K562 (cell line): ENCODE data around the gene AHNAK. TPM values are rescaled to one million over a fixed set of nuclear protein-coding genes. Genes with fewer than 3 reads are reported as not detected.
A peak's percentile ranks its signal among the peaks of the same experiment; 100 is the strongest.

Experiments
- ATAC-seq: fragments of 200-7000 bp; cut with Tn5 transposase; 3 replicates; pipeline ENCODE4 v1.9.1; 2020; ENCODE audit warnings: moderate library complexity
- BruUV-seq: library from RNA; stranded (reverse); fragments of 400-500 nt; replicated peaks from 2 replicates; lab custom pipeline; 2021; lab: Mats Ljungman, UMichigan
- CTCF ChIA-PET: fragments of 300-600 bp; formaldehyde crosslinking; extraction: SDS; loops from one replicate; lab custom pipeline; 2021; ENCODE audit warnings: low intra/inter-chr PET ratio; lab: Yijun Ruan, JAX
- POLR2A ChIA-PET: fragments of 300-600, 350-650 bp; sonication (Branson Sonifier 250); formaldehyde crosslinking; extraction: SDS; loops from one replicate; lab custom pipeline; 2021; ENCODE audit warnings: antibody characterized with exemption, inconsistent platforms; lab: Yijun Ruan, JAX
- DNase-seq, 4 experiments: peaks; one replicate each; pipeline versions ENCODE4 v3.0.0 to v3.0.0-alpha.2; 2011 to 2018; ENCODE audit warnings: low spot score in 3 of 4, mixed read lengths in 3 of 4; ENCODE audit errors: extremely low read depth in 1 of 4
- FAIRE-seq: peaks from 2 replicates; lab custom pipeline; 2011; peaks lifted over from hg19 to GRCh38; lab: Jason Lieb, UNC
- H2AFZ ChIP-seq: 2 replicates; pipeline ENCODE4 v1.6.0; 2011; ENCODE audit warnings: low read depth, low read length, control low read depth, inconsistent platforms
- H3K27ac ChIP-seq: fragments of 200-600 bp; 3 replicates; pipeline ENCODE4 v1.8.0; 2011; ENCODE audit warnings: low read depth, mild to moderate bottlenecking, control low read depth, inconsistent platforms, low read length, moderate library complexity, mixed read lengths; ENCODE audit errors: extremely low read depth
- H3K27me3 ChIP-seq, 2 experiments: fragments of 300-600 bp in 1 of 2; 2 replicates in 1 of 2; 3 replicates in 1 of 2; pipeline versions ENCODE4 v1.6.0 to v1.8.0; 2011; ENCODE audit warnings: inconsistent platforms in 2 of 2, low read length in 2 of 2, mild to moderate bottlenecking in 1 of 2, mixed read lengths in 1 of 2, moderate library complexity in 1 of 2; ENCODE audit not compliant: control insufficient read depth in 2 of 2, insufficient read depth in 2 of 2
- H3K36me3 ChIP-seq: fragments of 300-600 bp; 3 replicates; pipeline ENCODE4 v1.8.0; 2011; ENCODE audit warnings: mild to moderate bottlenecking, low read length, inconsistent platforms; ENCODE audit not compliant: control insufficient read depth, insufficient read depth
- H3K4me1 ChIP-seq, 2 experiments: fragments of 200-600 bp in 1 of 2; replicated peaks in 1 of 2; 2 replicates in 1 of 2; 3 replicates in 1 of 2; pipeline versions ENCODE4 v1.5.1 to v1.8.0; 2011; ENCODE audit warnings: inconsistent platforms in 2 of 2, low read length in 2 of 2, mild to moderate bottlenecking in 1 of 2, mixed read lengths in 1 of 2, moderate library complexity in 1 of 2; ENCODE audit not compliant: control insufficient read depth in 2 of 2, insufficient read depth in 2 of 2
- H3K4me2 ChIP-seq: 2 replicates; pipeline ENCODE4 v1.6.1; 2011; ENCODE audit warnings: low read length, control low read depth, inconsistent platforms, mixed read lengths; ENCODE audit not compliant: insufficient read depth
- H3K4me3 ChIP-seq: fragments of 200-600 bp; sonication (generic), shearing (Covaris generic); 2 replicates; pipeline ENCODE4 v1.5.1; 2016; ENCODE audit warnings: control low read depth, inconsistent platforms
- H3K79me2 ChIP-seq: fragments of 200-600 bp; 3 replicates; pipeline ENCODE4 v1.8.0; 2011; ENCODE audit warnings: low read length, inconsistent platforms; ENCODE audit not compliant: control insufficient read depth, insufficient read depth
- H3K9ac ChIP-seq, 2 experiments: 2 replicates each; pipeline versions ENCODE4 v1.6.0 to v1.6.1; 2011; ENCODE audit warnings: low read depth in 2 of 2, low read length in 2 of 2, control low read depth in 1 of 2, inconsistent platforms in 1 of 2, mild to moderate bottlenecking in 1 of 2, mixed read lengths in 1 of 2; ENCODE audit not compliant: insufficient read depth in 1 of 2
- H3K9me1 ChIP-seq: one replicate; pipeline ENCODE4 v1.6.0; 2011; ENCODE audit warnings: inconsistent platforms, mild to moderate bottlenecking, low read length, moderate library complexity; ENCODE audit not compliant: control insufficient read depth, insufficient read depth
- H3K9me3 ChIP-seq: replicated peaks from 2 replicates; pipeline ENCODE4 v1.5.1; 2011; ENCODE audit warnings: low read depth, low read length, inconsistent platforms; ENCODE audit not compliant: control insufficient read depth, insufficient read depth
- H4K20me1 ChIP-seq: replicated peaks from 2 replicates; pipeline ENCODE4 v1.6.1; 2011; ENCODE audit warnings: low read length, inconsistent platforms, mixed read lengths; ENCODE audit not compliant: control insufficient read depth, insufficient read depth
- FOSL1 ChIP-seq: fragments of 200-800 bp; sonication (Bioruptor generic); conservative IDR thresholded peaks from 2 replicates; pipeline ENCODE4 v1.6.1; 2016; ENCODE audit warnings: missing genetic modification characterization, missing compliant biosample characterization
- FOXK1 ChIP-seq: sonication (generic); formaldehyde crosslinking; IDR thresholded peaks from 2 replicates; pipeline ENCODE4 v1.8.0; 2022; ENCODE audit warnings: missing genetic modification reagents, mild to moderate bottlenecking, borderline replicate concordance
- NR2C2 ChIP-seq, 2 experiments: fragments of 200-800 bp in 1 of 2; sonication (Bioruptor generic) in 1 of 2; sonication (generic) in 1 of 2; formaldehyde crosslinking in 1 of 2; IDR thresholded peaks; 2 replicates each; pipeline versions ENCODE4 v1.6.1 to v1.8.0; 2016 to 2022; ENCODE audit warnings: mild to moderate bottlenecking in 1 of 2, missing compliant biosample characterization in 1 of 2, missing genetic modification characterization in 1 of 2, missing genetic modification reagents in 1 of 2
- XRCC5 ChIP-seq: fragments of 200-400 bp; formaldehyde crosslinking; IDR thresholded peaks from 2 replicates; pipeline ENCODE4 v1.6.1; 2017; ENCODE audit warnings: low read depth, mild to moderate bottlenecking, low read length
- ZBTB7A ChIP-seq: IDR thresholded peaks from 2 replicates; pipeline ENCODE4 v1.6.1; 2011; ENCODE audit warnings: low read depth, mild to moderate bottlenecking, low read length, moderate library complexity, borderline replicate concordance; ENCODE audit not compliant: control insufficient read depth
- ZNF253 ChIP-seq: fragments of 250-450 bp; sonication (Bioruptor Pico); conservative IDR thresholded peaks from 2 replicates; pipeline ENCODE4 v1.6.1; 2021; ENCODE audit warnings: mild to moderate bottlenecking
- ZNF3 ChIP-seq: fragments of 250-450 bp; sonication (Bioruptor Pico); IDR thresholded peaks from 2 replicates; pipeline ENCODE4 v1.5.0; 2021; ENCODE audit warnings: mild to moderate bottlenecking, moderate library complexity
- ZNF311 ChIP-seq: fragments of 250-450 bp; sonication (Bioruptor Pico); IDR thresholded peaks from 2 replicates; pipeline ENCODE4 v1.4.0; 2020; ENCODE audit warnings: mild to moderate bottlenecking, moderate library complexity
- WGBS: fragments of 100-300 bp; shearing (Covaris generic); methylation state at CpG from one replicate; pipeline ENCODE4 v1.1.6; 2016; ENCODE audit warnings: low coverage, mixed read lengths; ENCODE audit not compliant: insufficient coverage; ENCODE audit errors: missing lambda C conversion rate; 5-methylcytosine and 5-hydroxymethylcytosine counted together
- in situ Hi-C: fragments of 300-500 bp; cut with MboI; formaldehyde crosslinking; loops from 4 replicates; pipeline ENCODE4 v1.15.0; 2018; ENCODE audit warnings: inconsistent platforms, mixed read lengths
- intact Hi-C: fragments of 100-400 bp; cut with micrococcal nuclease; formaldehyde crosslinking; loops from 2 replicates; pipeline ENCODE4 v1.14.2; 2022
- polyA plus RNA-seq, 8 experiments: library from polyadenylated mRNA; depleted of rRNA in 4 of 8; stranded (reverse) in 5 of 8; unstranded in 3 of 8; fragments of >200 nt; fragmentation: Nextera tagmentation in 2 of 8; fragmentation: Illumina TruSeq in 1 of 8; extraction: Ambion mirVana in 2 of 8; extraction: Trizol in 1 of 8; gene quantifications; 2 replicates each; pipeline versions ENCODE4 v1.2.1 to v1.2.3, GENCODE V29; 2011 to 2014; ENCODE audit warnings: inconsistent platforms in 1 of 8, missing spikeins in 1 of 8
- total RNA-seq, 7 experiments: library from RNA; depleted of rRNA in 6 of 7; stranded (reverse); fragments of >200 nt in 6 of 7; fragmentation: Illumina TruSeq in 2 of 7; extraction: Trizol in 2 of 7; gene quantifications; 2 replicates each; pipeline versions ENCODE4 v1.2.1 to v1.2.3, GENCODE V29; 2011 to 2021; ENCODE audit warnings: low replicate concordance in 1 of 7
- TF ChIP-seq, protein P1 (sequence below): fragments of 250-450 bp; sonication (Bioruptor Pico); IDR thresholded peaks from 2 replicates; pipeline ENCODE4 v1.6.1; 2021; ENCODE audit warnings: mild to moderate bottlenecking

The AHNAK gene
- total and polyA plus RNA-seq, 9 of the 15 experiments (the other 6 are each of a cell fraction or from before 2014, with no cell fraction given) = 1.5 to 89.7 (median 45.0) TPM

DNA sequence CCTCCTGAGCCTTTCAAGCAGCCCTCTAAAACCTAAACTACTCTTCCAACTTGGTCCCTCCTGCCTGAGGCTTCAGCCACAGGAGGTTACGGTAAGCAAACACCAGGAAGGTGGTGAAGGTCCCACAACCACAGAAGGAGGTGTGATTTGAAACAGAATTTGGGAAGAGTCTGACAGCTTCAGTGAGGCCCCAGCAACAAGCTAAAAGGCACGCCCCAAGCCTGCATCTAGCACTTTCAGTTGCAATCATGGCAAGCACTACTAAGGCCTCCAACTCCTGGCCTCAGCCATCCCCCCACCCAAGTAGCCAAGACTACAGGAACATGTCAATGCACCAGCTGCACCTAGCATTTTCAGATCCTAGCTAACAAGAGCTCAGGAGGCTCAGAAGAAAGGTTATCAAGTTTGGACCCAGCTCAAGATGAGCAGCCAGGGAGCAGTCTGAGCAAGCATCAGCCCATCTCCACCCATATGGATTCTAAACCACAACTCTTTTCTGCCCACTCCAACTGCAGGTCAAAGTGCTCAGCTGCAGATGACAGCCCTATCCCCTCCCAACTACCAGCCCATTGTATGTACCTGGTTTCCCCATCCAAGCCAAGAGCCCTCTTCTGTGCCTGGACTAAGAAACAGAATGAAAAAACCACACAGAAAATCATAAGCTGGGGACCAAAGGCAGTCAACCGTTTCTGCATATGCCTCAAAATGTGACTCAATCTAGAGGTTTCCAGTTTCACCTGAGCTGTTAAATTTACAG is 10.4 kb upstream of the AHNAK start:
- H3K27me3 ChIP-seq = no peaks in the 10 kb centered on the region
- no TSS peak for BruUV-seq
- in situ Hi-C loops = loop anchor here (5.0 to 10.0 kb wide), 2 partner anchors 135 to 162 kb away; no protein-coding TSS in a partner anchor
- peaks cover 12% of the 10 kb centered on the region; the same call in 2 of the 3 replicates for H3K79me2 ChIP-seq
- H3K4me2 ChIP-seq = peak overlapping the region; percentile 44; the same call in 1 of the 2 replicates
- DNase-seq = peak in 2 of 4 experiments; percentile 24 to 51
- H3K27ac ChIP-seq = peak overlapping the region; percentile 73
- ChIA-PET CTCF (interaction anchor here (1.9 kb wide), 1 partner anchor 163 kb away, joined by 4 read pairs; no protein-coding TSS in a partner anchor), POLR2A (interaction anchor here (0.7 to 2.9 kb wide), 14 partner anchors 8 to 284 kb away, joined by 3 to 17 read pairs (median 4); partner anchors contain the start of genes AHNAK, EEF1G and HNRNPUL2)
- H2AFZ ChIP-seq = no peak overlapping the region; the same call in 1 of the 2 replicates
- H3K36me3 ChIP-seq = peaks cover 57% of the 10 kb centered on the region
- H3K4me3 ChIP-seq = no peak overlapping the region
- no peaks in the 10 kb centered on the region; the same call in 1 of the 2 replicates for H4K20me1 ChIP-seq
- peaks cover 65% of the 10 kb centered on the region in 2 experiments for H3K4me1 ChIP-seq
- peak overlapping the region in 1 of 2 experiments; percentile 81; a peak in 2 of 4 replicates for H3K9ac ChIP-seq
- ATAC-seq = no peak
- 38% methylated on average over 3 of the region's 3 CpGs for WGBS
- TF ChIP-seq NR2C2 (CRISPR knock-in tag; IDR thresholded peaks at IDR 0.05) = no peak
- peak; percentile 48; the same call in 1 of the 2 replicates for TF ChIP-seq NR2C2 (tag; IDR thresholded peaks at IDR 0.05)
- no peak for TF ChIP-seq ZNF3 (CRISPR knock-in tag)
- TF ChIP-seq XRCC5 = 0 out of 2 replicates have a peak, but pooled peaks have one; percentile 14
- TF ChIP-seq ZBTB7A = no peak
- 0 out of 2 replicates have a peak, but pooled peaks have one; percentile 4 for TF ChIP-seq FOSL1 (tag)
- TF ChIP-seq ZNF311 (CRISPR knock-in tag) = 0 out of 2 replicates have a peak, but pooled peaks have one; percentile 1
- no peak for TF ChIP-seq ZNF253 (CRISPR knock-in tag)
- TF ChIP-seq, protein P1, sequence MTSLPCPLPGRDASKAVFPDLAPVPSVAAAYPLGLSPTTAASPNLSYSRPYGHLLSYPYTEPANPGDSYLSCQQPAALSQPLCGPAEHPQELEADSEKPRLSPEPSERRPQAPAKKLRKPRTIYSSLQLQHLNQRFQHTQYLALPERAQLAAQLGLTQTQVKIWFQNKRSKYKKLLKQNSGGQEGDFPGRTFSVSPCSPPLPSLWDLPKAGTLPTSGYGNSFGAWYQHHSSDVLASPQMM (CRISPR knock-in tag) = 0 out of 2 replicates have a peak, but pooled peaks have one; percentile 28
- 0 out of 2 replicates have a peak, but pooled peaks have one; percentile 17 for TF ChIP-seq FOXK1
- FAIRE-seq = no peak
- no peaks in the 10 kb centered on the region for H3K9me3 ChIP-seq
- H3K9me1 ChIP-seq = no peaks in the 10 kb centered on the region
- intact Hi-C loops = no loop called here
